GM23338 (cell line): ENCODE measurements around the gene DLG2. TPM values are rescaled to one million over a fixed set of nuclear protein-coding genes. Genes with fewer than 3 reads are reported as not detected.

Experiments used
- ATAC-seq: fragments of 200-7000 bp; cut with Tn5 transposase; 3 replicates; pipeline ENCODE4 v1.9.1; 2020
- DNase-seq: peaks from one replicate; pipeline ENCODE4 v3.0.0-alpha.2; 2015; ENCODE audit warnings: low spot score
- H2AFZ ChIP-seq: fragments of 200-600 bp; sonication (generic); 2 replicates; pipeline ENCODE4 v1.8.0; 2016; ENCODE audit warnings: antibody characterized with exemption, mild to moderate bottlenecking, moderate library complexity
- H3F3A ChIP-seq: fragments of 200-600 bp; sonication (generic); replicated peaks from 2 replicates; pipeline ENCODE4 v1.8.0; 2017; ENCODE audit warnings: antibody characterized with exemption, mixed run types, low read depth
- H3K27ac ChIP-seq: fragments of 200-600 bp; sonication (generic); 2 replicates; pipeline ENCODE4 v1.6.1; 2016; ENCODE audit warnings: low read depth
- H3K27me3 ChIP-seq: fragments of 200-600 bp; sonication (generic); 2 replicates; pipeline ENCODE4 v1.8.0; 2016; ENCODE audit warnings: mild to moderate bottlenecking, mixed run types, moderate library complexity; ENCODE audit not compliant: insufficient read depth
- H3K36me3 ChIP-seq: fragments of 200-600 bp; sonication (generic); 2 replicates; pipeline ENCODE4 v1.8.0; 2016; ENCODE audit warnings: mild to moderate bottlenecking; ENCODE audit not compliant: insufficient read depth
- H3K4me1 ChIP-seq: fragments of 200-600 bp; sonication (generic); 2 replicates; pipeline ENCODE4 v1.8.0; 2016; ENCODE audit warnings: mild to moderate bottlenecking, moderate library complexity; ENCODE audit not compliant: insufficient read depth
- H3K4me2 ChIP-seq: fragments of 200-600 bp; sonication (generic); 2 replicates; pipeline ENCODE4 v1.7.1; 2017; ENCODE audit warnings: mixed run types
- H3K4me3 ChIP-seq: fragments of 200-600 bp; sonication (generic); 2 replicates; pipeline ENCODE4 v1.6.1; 2016; ENCODE audit warnings: mixed run types
- H3K79me2 ChIP-seq: fragments of 200-600 bp; sonication (generic); replicated peaks from 2 replicates; pipeline ENCODE4 v1.8.0; 2017; ENCODE audit warnings: mild to moderate bottlenecking; ENCODE audit not compliant: insufficient read depth
- H3K9me2 ChIP-seq: fragments of 200-600 bp; sonication (generic); 2 replicates; pipeline ENCODE4 v1.8.0; 2017; ENCODE audit not compliant: insufficient read depth
- H4K20me1 ChIP-seq: fragments of 200-600 bp; sonication (generic); replicated peaks from 2 replicates; pipeline ENCODE4 v1.8.0; 2017; ENCODE audit warnings: mild to moderate bottlenecking; ENCODE audit not compliant: insufficient read depth
- H3K27ac Mint-ChIP-seq: 2 replicates; pipeline ENCODE4 v1.8.0; 2020; ENCODE audit warnings: inconsistent platforms, mild to moderate bottlenecking, moderate library complexity, mixed read lengths
- H3K27me3 Mint-ChIP-seq: 3 replicates; pipeline ENCODE4 v1.8.0; 2022; ENCODE audit warnings: low read depth, mild to moderate bottlenecking, moderate library complexity, mixed read lengths, inconsistent platforms; ENCODE audit not compliant: insufficient read depth, poor library complexity
- H3K36me3 Mint-ChIP-seq: 3 replicates; pipeline ENCODE4 v1.8.0; 2021; ENCODE audit warnings: low read depth, mild to moderate bottlenecking, inconsistent platforms, moderate library complexity, mixed read lengths
- H3K4me1 Mint-ChIP-seq: 3 replicates; pipeline ENCODE4 v1.8.0; 2020; ENCODE audit warnings: mild to moderate bottlenecking, inconsistent platforms, mixed read lengths
- H3K4me3 Mint-ChIP-seq: 3 replicates; pipeline ENCODE4 v1.8.0; 2021; ENCODE audit warnings: moderate library complexity, mild to moderate bottlenecking, inconsistent platforms, mixed read lengths
- H3K9me3 Mint-ChIP-seq: 3 replicates; pipeline ENCODE4 v1.8.0; 2020; ENCODE audit warnings: moderate library complexity, mild to moderate bottlenecking, inconsistent platforms, mixed read lengths
- CREB1 ChIP-seq: fragments of 250-450 bp; sonication (Bioruptor Pico); IDR thresholded peaks from 2 replicates; pipeline ENCODE4 v1.5.0; 2020; ENCODE audit warnings: low read depth, mild to moderate bottlenecking, moderate library complexity
- CTCF ChIP-seq, 2 experiments: fragments of 200-600 bp in 1 of 2; sonication (generic) in 1 of 2; conservative IDR thresholded peaks; 2 replicates each; pipeline versions ENCODE4 v1.5.1 to v1.6.1; 2016 to 2017; ENCODE audit warnings: antibody characterized with exemption in 2 of 2, low read depth in 2 of 2, mild to moderate bottlenecking in 2 of 2, moderate library complexity in 1 of 2
- ETS1 ChIP-seq: IDR thresholded peaks from 2 replicates; pipeline ENCODE4 v1.6.1; 2016; ENCODE audit warnings: antibody characterized with exemption
- EZH2 ChIP-seq: fragments of 200-600 bp; sonication (generic); IDR thresholded peaks from one replicate; pipeline ENCODE4 v1.8.0; 2017; ENCODE audit warnings: antibody characterized with exemption, mild to moderate bottlenecking, low read depth; ENCODE audit not compliant: unreplicated experiment
- EZH2phosphoT487 ChIP-seq: fragments of 200-600 bp; sonication (generic); IDR thresholded peaks from one replicate; pipeline ENCODE4 v1.8.1; 2018; ENCODE audit warnings: antibody characterized with exemption; ENCODE audit not compliant: unreplicated experiment
- JUNB ChIP-seq: IDR thresholded peaks from one replicate; pipeline ENCODE4 v1.6.1; 2016; ENCODE audit warnings: antibody characterized with exemption; ENCODE audit not compliant: unreplicated experiment
- NANOG ChIP-seq: IDR thresholded peaks from 2 replicates; pipeline ENCODE4 v1.6.1; 2016; ENCODE audit warnings: antibody characterized with exemption, borderline replicate concordance
- POLR2AphosphoS5 ChIP-seq: IDR thresholded peaks from 2 replicates; pipeline ENCODE4 v1.6.1; 2016; ENCODE audit warnings: antibody characterized with exemption, low read depth
- REST ChIP-seq: IDR thresholded peaks from one replicate; pipeline ENCODE4 v1.6.1; 2018; ENCODE audit warnings: antibody characterized with exemption; ENCODE audit not compliant: unreplicated experiment
- STAT1 ChIP-seq: IDR thresholded peaks from one replicate; pipeline ENCODE4 v1.6.1; 2016; ENCODE audit warnings: antibody characterized with exemption; ENCODE audit not compliant: unreplicated experiment
- ZNF114 ChIP-seq: fragments of 250-450 bp; sonication (Bioruptor Pico); IDR thresholded peaks from 2 replicates; pipeline ENCODE4 v1.5.0; 2020; ENCODE audit warnings: mild to moderate bottlenecking, moderate library complexity
- ZNF331 ChIP-seq: fragments of 250-450 bp; sonication (Bioruptor Pico); IDR thresholded peaks from 2 replicates; pipeline ENCODE4 v1.5.0; 2020; ENCODE audit warnings: low read depth, mild to moderate bottlenecking, moderate library complexity
- ZNF462 ChIP-seq: fragments of 250-450 bp; sonication (Bioruptor Pico); IDR thresholded peaks from 2 replicates; pipeline ENCODE4 v1.5.0; 2020; ENCODE audit warnings: mild to moderate bottlenecking, moderate library complexity
- polyA plus RNA-seq: library from polyadenylated mRNA; unstranded; fragments of >200 nt; fragmentation: Nextera tagmentation; extraction: Ambion mirVana; gene quantifications from 2 replicates; pipeline ENCODE4 v1.2.1, GENCODE V29; 2016
- total RNA-seq: library from RNA; depleted of rRNA; stranded (reverse); fragments of >200 nt; shearing (Covaris generic); gene quantifications from 2 replicates; pipeline ENCODE4 v1.2.3, GENCODE V29; 2014

The DLG2 gene
- total and polyA plus RNA-seq, 2 experiments from 2014 or later: 19.8 to 21.5 TPM

- Histone ChIP-seq H3K4me1 (no peaks in the 10 kb centered on the region), H2AFZ (no peak overlapping the region), H3K9me2 (no peaks in the 10 kb centered on the region; the same call in 1 of the 2 replicates), H3K36me3 (no peaks in the 10 kb centered on the region), H4K20me1 (no peaks in the 10 kb centered on the region), H3K4me2 (no peak overlapping the region), H3K79me2 (no peaks in the 10 kb centered on the region), H3F3A (no peaks in the 10 kb centered on the region), H3K27me3 (no peaks in the 10 kb centered on the region), H3K27ac (no peak overlapping the region), H3K4me3 (no peak overlapping the region)
- H3K9me3 Mint-ChIP-seq: no peaks in the 10 kb centered on the region
- no peaks in the 10 kb centered on the region for H3K27me3 Mint-ChIP-seq
- TF ChIP-seq EZH2phosphoT487: no peak
- no peak for TF ChIP-seq CREB1
- TF ChIP-seq POLR2AphosphoS5: no peak
- no peak for TF ChIP-seq REST
- no peak for TF ChIP-seq NANOG
- no peak for TF ChIP-seq JUNB
- TF ChIP-seq EZH2: no peak
- TF ChIP-seq ZNF462 (CRISPR knock-in tag): no peak
- no peak for TF ChIP-seq CTCF (conservative IDR thresholded peaks at IDR 0.05; ENCODE audit: low read depth in 2 of 2)
- no peak for TF ChIP-seq ZNF331
- no peak for TF ChIP-seq STAT1
- no peak for TF ChIP-seq ZNF114 (CRISPR knock-in tag)
- no peak for TF ChIP-seq ETS1
- no peaks in the 10 kb centered on the region for H3K36me3 Mint-ChIP-seq
- peaks cover 3% of the 10 kb centered on the region; the same call in 2 of the 3 replicates for H3K4me1 Mint-ChIP-seq
- no peak for ATAC-seq
- H3K4me3 Mint-ChIP-seq: no peak overlapping the region
- no peak overlapping the region for H3K27ac Mint-ChIP-seq
- DNase-seq: no peak
These were observed 1462.4 kb downstream of the DLG2 start for GRCh38 chr11:84164728-84165127.
